Smooth muscle cell of bladder (primary cell): ENCODE data around the gene HELQ. TPM values are rescaled to one million over a fixed set of nuclear protein-coding genes. Genes with fewer than 3 reads are reported as not detected.

Experiments used
- total RNA-seq: library from RNA; depleted of rRNA; stranded (reverse); fragments of >200 nt; gene quantifications from 2 replicates; pipeline ENCODE4 v1.2.3, GENCODE V29; 2014

HELQ gene, protein sequence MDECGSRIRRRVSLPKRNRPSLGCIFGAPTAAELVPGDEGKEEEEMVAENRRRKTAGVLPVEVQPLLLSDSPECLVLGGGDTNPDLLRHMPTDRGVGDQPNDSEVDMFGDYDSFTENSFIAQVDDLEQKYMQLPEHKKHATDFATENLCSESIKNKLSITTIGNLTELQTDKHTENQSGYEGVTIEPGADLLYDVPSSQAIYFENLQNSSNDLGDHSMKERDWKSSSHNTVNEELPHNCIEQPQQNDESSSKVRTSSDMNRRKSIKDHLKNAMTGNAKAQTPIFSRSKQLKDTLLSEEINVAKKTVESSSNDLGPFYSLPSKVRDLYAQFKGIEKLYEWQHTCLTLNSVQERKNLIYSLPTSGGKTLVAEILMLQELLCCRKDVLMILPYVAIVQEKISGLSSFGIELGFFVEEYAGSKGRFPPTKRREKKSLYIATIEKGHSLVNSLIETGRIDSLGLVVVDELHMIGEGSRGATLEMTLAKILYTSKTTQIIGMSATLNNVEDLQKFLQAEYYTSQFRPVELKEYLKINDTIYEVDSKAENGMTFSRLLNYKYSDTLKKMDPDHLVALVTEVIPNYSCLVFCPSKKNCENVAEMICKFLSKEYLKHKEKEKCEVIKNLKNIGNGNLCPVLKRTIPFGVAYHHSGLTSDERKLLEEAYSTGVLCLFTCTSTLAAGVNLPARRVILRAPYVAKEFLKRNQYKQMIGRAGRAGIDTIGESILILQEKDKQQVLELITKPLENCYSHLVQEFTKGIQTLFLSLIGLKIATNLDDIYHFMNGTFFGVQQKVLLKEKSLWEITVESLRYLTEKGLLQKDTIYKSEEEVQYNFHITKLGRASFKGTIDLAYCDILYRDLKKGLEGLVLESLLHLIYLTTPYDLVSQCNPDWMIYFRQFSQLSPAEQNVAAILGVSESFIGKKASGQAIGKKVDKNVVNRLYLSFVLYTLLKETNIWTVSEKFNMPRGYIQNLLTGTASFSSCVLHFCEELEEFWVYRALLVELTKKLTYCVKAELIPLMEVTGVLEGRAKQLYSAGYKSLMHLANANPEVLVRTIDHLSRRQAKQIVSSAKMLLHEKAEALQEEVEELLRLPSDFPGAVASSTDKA
- 14.6 and 19.3 TPM in 2 replicates for total RNA-seq

DNA sequence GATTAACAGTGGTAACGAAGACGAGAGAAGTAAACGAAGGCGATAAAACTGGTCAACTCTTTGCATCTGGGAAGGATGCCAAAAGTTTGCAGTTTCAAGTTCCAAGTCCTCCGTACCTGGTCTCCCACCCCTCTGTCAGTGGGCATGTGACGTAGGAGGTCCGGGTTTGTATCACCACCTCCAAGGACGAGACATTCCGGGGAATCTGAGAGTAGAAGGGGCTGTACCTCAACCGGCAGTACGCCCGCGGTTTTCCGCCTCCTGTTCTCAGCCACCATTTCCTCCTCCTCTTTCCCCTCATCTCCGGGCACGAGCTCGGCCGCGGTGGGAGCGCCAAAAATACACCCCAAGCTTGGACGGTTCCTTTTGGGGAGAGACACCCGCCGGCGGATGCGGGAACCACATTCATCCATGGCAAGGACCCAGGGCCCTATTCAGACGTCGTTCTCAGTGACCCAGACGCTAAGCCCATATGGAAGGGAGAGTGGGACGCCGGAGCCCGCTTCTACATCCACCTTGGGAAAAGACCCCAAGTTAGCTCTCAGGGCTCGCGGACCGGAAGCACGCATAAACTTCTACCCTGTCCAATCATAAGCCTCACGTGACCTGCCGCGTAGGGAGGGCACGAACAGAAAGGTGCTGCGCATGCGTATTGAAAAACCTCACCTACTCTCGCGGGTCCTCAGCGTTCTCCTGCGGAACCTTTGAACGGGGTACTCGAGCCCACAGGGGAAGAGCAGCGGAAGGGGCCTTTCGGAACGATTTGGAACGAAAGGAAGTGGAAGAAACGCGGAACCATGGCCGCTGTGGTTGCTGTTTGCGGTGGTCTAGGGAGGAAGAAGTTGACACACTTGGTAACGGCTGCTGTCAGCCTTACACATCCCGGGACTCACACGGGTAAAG lies at the start of gene HELQ, which contains the start of gene MRPS18C:
TSS of gene HELQ (minus strand) at position 543 of the 903 bp plus-strand sequence. CDS start at position 413, 130 bp downstream.
TSS of gene MRPS18C (plus strand) at position 778 of the 903 bp plus-strand sequence. CDS start at position 798, 20 bp downstream.

DNA sequence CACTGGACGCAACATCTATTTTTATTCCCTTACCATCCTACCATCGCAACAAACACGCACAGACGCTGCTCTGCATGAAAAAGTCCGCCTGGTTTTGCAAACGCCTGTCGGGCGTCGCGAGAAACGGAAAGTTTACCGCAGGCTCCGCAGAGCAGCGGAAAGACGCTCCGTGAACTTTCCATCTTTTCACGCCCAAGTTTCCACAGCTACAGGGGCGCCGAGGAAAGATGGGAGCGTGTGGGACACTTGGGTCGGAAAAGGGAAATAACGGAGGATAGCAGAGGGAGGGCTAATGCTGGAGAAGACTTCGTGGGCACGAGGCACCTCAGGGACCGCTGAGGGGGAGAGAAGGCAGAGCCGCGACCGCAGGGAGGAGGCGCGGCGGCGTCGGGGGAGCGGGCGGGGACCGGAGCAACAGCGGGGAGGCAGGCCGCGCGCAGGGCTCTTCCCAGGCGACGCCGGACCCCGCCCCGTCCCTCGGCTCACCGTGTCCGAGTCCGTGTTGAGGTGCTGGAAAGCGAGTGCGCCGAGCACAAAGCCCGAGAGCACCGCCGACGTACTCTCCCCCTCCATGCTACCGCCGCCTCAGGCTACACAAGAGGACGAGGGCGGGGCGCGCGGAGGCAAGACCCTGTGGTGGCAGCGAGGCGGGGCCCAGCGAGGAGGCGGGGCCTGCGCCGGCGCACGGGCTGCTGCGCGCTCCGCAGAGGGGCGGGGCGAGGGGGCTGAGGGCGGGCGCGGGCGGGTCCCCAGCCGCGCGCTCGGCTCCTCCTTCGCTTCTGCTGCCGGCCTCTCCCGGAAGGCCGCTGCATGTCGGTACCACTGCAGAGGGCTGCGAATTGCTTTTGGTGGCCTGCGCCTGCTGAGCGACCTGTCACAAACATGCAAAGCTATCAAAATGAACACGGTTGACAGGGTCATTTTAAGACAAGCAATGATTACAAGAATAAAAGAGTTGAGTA lies 29.2 kb upstream of the HELQ start, which contains the start of gene ABRAXAS1:
TSS of gene ABRAXAS1 (minus strand) at position 601 of the 962 bp plus-strand sequence. CDS start at position 573, 28 bp downstream.

Other genes with a start within 250 kb of the HELQ start
- 13.7 and 18.3 TPM in 2 replicates for gene COQ2, start 171.0 kb downstream of the HELQ start, total RNA-seq
- 0.83 and 1.1 TPM in 2 replicates for gene HPSE, start 121.0 kb downstream of the HELQ start, total RNA-seq
- 26.5 and 28.3 TPM in 2 replicates for gene MRPS18C, start 235 bp upstream of the HELQ start, total RNA-seq
- 15.9 and 18.4 TPM in 2 replicates for gene ABRAXAS1, start 29.3 kb upstream of the HELQ start, total RNA-seq
- gene GPAT3, start 80.3 kb upstream of the HELQ start, total RNA-seq, result 5.1 and 7.7 TPM in 2 replicates